ENCODE data around the gene FSD1. TPM values are rescaled to one million over a fixed set of nuclear protein-coding genes. Genes with fewer than 3 reads are reported as not detected.

Gene FSD1
- total and polyA plus RNA-seq, 10 of the 15 experiments (the other 5 are each of a cell fraction or from before 2014, with no cell fraction given) = 0.15 to 5.1 (median 4.0) TPM; not detected in 1

- TF ChIP-seq CHD2 (IDR thresholded peaks at IDR 0.05; ENCODE audit: borderline replicate concordance, low read depth, low read length) (no peak), SREBF1 (IDR thresholded peaks at IDR 0.05; ENCODE audit: low read length) (no peak), SMAD1 (IDR thresholded peaks at IDR 0.05; ENCODE audit: low read depth, partially characterized antibody) (no peak), MLLT1 (IDR thresholded peaks at IDR 0.05) (no peak), BCL11A (IDR thresholded peaks at IDR 0.05; ENCODE audit: low read depth, low read length) (no peak), NFYA (IDR thresholded peaks at IDR 0.05; ENCODE audit: borderline replicate concordance, low read depth, low read length) (no peak), POLR2AphosphoS5 (IDR thresholded peaks at IDR 0.05; ENCODE audit: low read length) (no peak), ZNF687 (IDR thresholded peaks at IDR 0.05) (no peak)
Measured at GRCh38 chr19:4319067-4319718, 14.8 kb downstream of the FSD1 start (continued).
